WTC11 (cell line): ENCODE results near the gene TNNT2. TPM values are rescaled to one million over a fixed set of nuclear protein-coding genes. Genes with fewer than 3 reads are reported as not detected.

Source experiments
- AR ChIP-seq: fragments of 250-450 bp; sonication (Bioruptor Pico); IDR thresholded peaks from 2 replicates; pipeline ENCODE4 v1.9.0; 2021; ENCODE audit warnings: mild to moderate bottlenecking
- ATF2 ChIP-seq: sonication (generic); formaldehyde crosslinking; IDR thresholded peaks from 2 replicates; pipeline ENCODE4 v1.8.1; 2022; ENCODE audit warnings: low read depth, missing genetic modification reagents, borderline replicate concordance
- CBFB ChIP-seq: sonication (generic); formaldehyde crosslinking; IDR thresholded peaks from 2 replicates; pipeline ENCODE4 v1.8.1; 2022; ENCODE audit warnings: mild to moderate bottlenecking, low read depth, missing genetic modification reagents
- CREB1 ChIP-seq: sonication (generic); formaldehyde crosslinking; IDR thresholded peaks from 2 replicates; pipeline ENCODE4 v1.8.0; 2023; ENCODE audit warnings: mild to moderate bottlenecking, missing genetic modification reagents
- CREM ChIP-seq: sonication (generic); formaldehyde crosslinking; IDR thresholded peaks from 2 replicates; pipeline ENCODE4 v1.8.1; 2022; ENCODE audit warnings: mild to moderate bottlenecking, missing genetic modification reagents, moderate library complexity
- FOXK1 ChIP-seq: sonication (generic); formaldehyde crosslinking; IDR thresholded peaks from 2 replicates; pipeline ENCODE4 v1.8.0; 2022; ENCODE audit warnings: mild to moderate bottlenecking, moderate library complexity, missing genetic modification reagents
- FOXP4 ChIP-seq: sonication (generic); formaldehyde crosslinking; IDR thresholded peaks from 2 replicates; pipeline ENCODE4 v1.8.0; 2022; ENCODE audit warnings: mild to moderate bottlenecking, missing genetic modification reagents
- TCF7 ChIP-seq: sonication (generic); formaldehyde crosslinking; IDR thresholded peaks from 2 replicates; pipeline ENCODE4 v1.8.0; 2022; ENCODE audit warnings: mild to moderate bottlenecking, low read depth, missing genetic modification reagents, moderate library complexity
- ZNF121 ChIP-seq: sonication (generic); formaldehyde crosslinking; IDR thresholded peaks from 2 replicates; pipeline ENCODE4 v1.8.0; 2023; ENCODE audit warnings: missing genetic modification reagents
- ZNF219 ChIP-seq: sonication (generic); formaldehyde crosslinking; IDR thresholded peaks from 2 replicates; pipeline ENCODE4 v1.8.0; 2023; ENCODE audit warnings: missing genetic modification reagents, mild to moderate bottlenecking, borderline replicate concordance
- ZNF232 ChIP-seq: sonication (generic); formaldehyde crosslinking; IDR thresholded peaks from 2 replicates; pipeline ENCODE4 v1.8.0; 2022; ENCODE audit warnings: mild to moderate bottlenecking, missing genetic modification reagents
- ZNF416 ChIP-seq: fragments of 250-450 bp; sonication (Bioruptor Pico); IDR thresholded peaks from 2 replicates; pipeline ENCODE4 v1.9.0; 2021; ENCODE audit warnings: mild to moderate bottlenecking, inconsistent platforms
- ZNF423 ChIP-seq: fragments of 250-450 bp; sonication (Bioruptor Pico); IDR thresholded peaks from 2 replicates; pipeline ENCODE4 v2.1.2; 2022; ENCODE audit warnings: mild to moderate bottlenecking, moderate library complexity
- ZNF425 ChIP-seq: fragments of 250-450 bp; sonication (Bioruptor Pico); conservative IDR thresholded peaks from 2 replicates; pipeline ENCODE4 v1.9.0; 2021; ENCODE audit warnings: mild to moderate bottlenecking
- ZNF532 ChIP-seq: fragments of 250-450 bp; sonication (Bioruptor Pico); IDR thresholded peaks from 2 replicates; pipeline ENCODE4 v1.9.0; 2021; ENCODE audit warnings: mild to moderate bottlenecking, borderline replicate concordance
- total RNA-seq: library from RNA; stranded (reverse); gene quantifications from 3 replicates; pipeline ENCODE4 v1.2.3, GENCODE V29; 2021
- TF ChIP-seq, protein P1 (sequence below): sonication (generic); formaldehyde crosslinking; IDR thresholded peaks from 2 replicates; pipeline ENCODE4 v1.8.0; 2023; ENCODE audit warnings: missing genetic modification reagents, mild to moderate bottlenecking, borderline replicate concordance
- TF ChIP-seq, protein P2 (sequence below): sonication (generic); formaldehyde crosslinking; IDR thresholded peaks from 2 replicates; pipeline ENCODE4 v1.8.0; 2022; ENCODE audit warnings: mild to moderate bottlenecking, missing genetic modification reagents
- TF ChIP-seq, protein P3 (sequence below): sonication (generic); formaldehyde crosslinking; IDR thresholded peaks from 2 replicates; pipeline ENCODE4 v1.8.1; 2023; ENCODE audit warnings: mild to moderate bottlenecking, missing genetic modification reagents, moderate library complexity

The TNNT2 gene
- total RNA-seq, 1 experiment from 2014 or later: 6.1 TPM

DNA sequence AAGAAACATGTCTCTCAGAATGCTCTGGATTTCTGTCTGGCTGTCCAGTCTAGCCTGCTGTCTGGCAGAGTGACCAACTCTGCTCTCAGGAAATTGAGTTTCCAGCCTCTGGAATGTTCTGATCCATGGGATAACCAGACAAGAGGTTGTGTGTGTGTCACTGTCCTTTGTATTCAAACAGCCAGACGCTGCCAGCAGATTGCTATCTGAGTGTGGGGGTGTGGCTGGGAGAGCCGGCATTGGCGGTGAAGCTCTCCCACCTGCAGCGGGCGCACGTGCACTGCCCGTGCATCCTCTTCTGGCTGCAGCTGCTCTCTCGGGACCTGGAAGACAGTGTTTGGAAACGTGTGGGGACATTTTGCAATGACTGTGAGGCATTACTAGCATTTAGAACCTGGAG, 68.1 kb downstream of the TNNT2 start (continued):
- TF ChIP-seq CBFB (CRISPR knock-in tag): no peak
- peak; percentile 76; the same call in 1 of the 2 replicates for TF ChIP-seq ZNF219
- peak; percentile 74; the same call in 1 of the 2 replicates for TF ChIP-seq FOXK1 (CRISPR knock-in tag)
- TF ChIP-seq ZNF121: no peak
- no peak for TF ChIP-seq ZNF423 (CRISPR knock-in tag)
- TF ChIP-seq ZNF232 (CRISPR knock-in tag): peak; percentile 65; the same call in 1 of the 2 replicates
- TF ChIP-seq ZNF416 (CRISPR knock-in tag): no peak
- TF ChIP-seq CREM (CRISPR knock-in tag): 0 out of 2 replicates have a peak, but pooled peaks have one; percentile 31
- TF ChIP-seq, protein P1, sequence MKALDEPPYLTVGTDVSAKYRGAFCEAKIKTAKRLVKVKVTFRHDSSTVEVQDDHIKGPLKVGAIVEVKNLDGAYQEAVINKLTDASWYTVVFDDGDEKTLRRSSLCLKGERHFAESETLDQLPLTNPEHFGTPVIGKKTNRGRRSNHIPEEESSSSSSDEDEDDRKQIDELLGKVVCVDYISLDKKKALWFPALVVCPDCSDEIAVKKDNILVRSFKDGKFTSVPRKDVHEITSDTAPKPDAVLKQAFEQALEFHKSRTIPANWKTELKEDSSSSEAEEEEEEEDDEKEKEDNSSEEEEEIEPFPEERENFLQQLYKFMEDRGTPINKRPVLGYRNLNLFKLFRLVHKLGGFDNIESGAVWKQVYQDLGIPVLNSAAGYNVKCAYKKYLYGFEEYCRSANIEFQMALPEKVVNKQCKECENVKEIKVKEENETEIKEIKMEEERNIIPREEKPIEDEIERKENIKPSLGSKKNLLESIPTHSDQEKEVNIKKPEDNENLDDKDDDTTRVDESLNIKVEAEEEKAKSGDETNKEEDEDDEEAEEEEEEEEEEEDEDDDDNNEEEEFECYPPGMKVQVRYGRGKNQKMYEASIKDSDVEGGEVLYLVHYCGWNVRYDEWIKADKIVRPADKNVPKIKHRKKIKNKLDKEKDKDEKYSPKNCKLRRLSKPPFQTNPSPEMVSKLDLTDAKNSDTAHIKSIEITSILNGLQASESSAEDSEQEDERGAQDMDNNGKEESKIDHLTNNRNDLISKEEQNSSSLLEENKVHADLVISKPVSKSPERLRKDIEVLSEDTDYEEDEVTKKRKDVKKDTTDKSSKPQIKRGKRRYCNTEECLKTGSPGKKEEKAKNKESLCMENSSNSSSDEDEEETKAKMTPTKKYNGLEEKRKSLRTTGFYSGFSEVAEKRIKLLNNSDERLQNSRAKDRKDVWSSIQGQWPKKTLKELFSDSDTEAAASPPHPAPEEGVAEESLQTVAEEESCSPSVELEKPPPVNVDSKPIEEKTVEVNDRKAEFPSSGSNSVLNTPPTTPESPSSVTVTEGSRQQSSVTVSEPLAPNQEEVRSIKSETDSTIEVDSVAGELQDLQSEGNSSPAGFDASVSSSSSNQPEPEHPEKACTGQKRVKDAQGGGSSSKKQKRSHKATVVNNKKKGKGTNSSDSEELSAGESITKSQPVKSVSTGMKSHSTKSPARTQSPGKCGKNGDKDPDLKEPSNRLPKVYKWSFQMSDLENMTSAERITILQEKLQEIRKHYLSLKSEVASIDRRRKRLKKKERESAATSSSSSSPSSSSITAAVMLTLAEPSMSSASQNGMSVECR (CRISPR knock-in tag): peak; percentile 88
- TF ChIP-seq ZNF425 (CRISPR knock-in tag): no peak
- TF ChIP-seq ATF2 (CRISPR knock-in tag): peak; percentile 68; the same call in 1 of the 2 replicates
- TF ChIP-seq, protein P2, sequence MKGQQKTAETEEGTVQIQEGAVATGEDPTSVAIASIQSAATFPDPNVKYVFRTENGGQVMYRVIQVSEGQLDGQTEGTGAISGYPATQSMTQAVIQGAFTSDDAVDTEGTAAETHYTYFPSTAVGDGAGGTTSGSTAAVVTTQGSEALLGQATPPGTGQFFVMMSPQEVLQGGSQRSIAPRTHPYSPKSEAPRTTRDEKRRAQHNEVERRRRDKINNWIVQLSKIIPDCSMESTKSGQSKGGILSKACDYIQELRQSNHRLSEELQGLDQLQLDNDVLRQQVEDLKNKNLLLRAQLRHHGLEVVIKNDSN (CRISPR knock-in tag): peak; percentile 78; the same call in 1 of the 2 replicates
- TF ChIP-seq TCF7 (CRISPR knock-in tag): peak; percentile 80; the same call in 1 of the 2 replicates
- TF ChIP-seq, protein P3, sequence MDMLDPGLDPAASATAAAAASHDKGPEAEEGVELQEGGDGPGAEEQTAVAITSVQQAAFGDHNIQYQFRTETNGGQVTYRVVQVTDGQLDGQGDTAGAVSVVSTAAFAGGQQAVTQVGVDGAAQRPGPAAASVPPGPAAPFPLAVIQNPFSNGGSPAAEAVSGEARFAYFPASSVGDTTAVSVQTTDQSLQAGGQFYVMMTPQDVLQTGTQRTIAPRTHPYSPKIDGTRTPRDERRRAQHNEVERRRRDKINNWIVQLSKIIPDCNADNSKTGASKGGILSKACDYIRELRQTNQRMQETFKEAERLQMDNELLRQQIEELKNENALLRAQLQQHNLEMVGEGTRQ: peak; percentile 42; the same call in 1 of the 2 replicates
- peak; percentile 78; the same call in 1 of the 2 replicates for TF ChIP-seq CREB1 (CRISPR knock-in tag)
- no peak for TF ChIP-seq ZNF532 (CRISPR knock-in tag)
- no peak for TF ChIP-seq AR (CRISPR knock-in tag)
- TF ChIP-seq FOXP4: no peak
